Fibroblast of villous mesenchyme (primary cell): ENCODE results near the gene DENND1B. TPM values are rescaled to one million over a fixed set of nuclear protein-coding genes. Genes with fewer than 3 reads are reported as not detected.

Experiments
- DNase-seq: peaks from one replicate; pipeline ENCODE4 v3.0.0-alpha.2; 2010; ENCODE audit warnings: low read depth
- H3K4me3 ChIP-seq: 2 replicates; pipeline ENCODE4 v1.5.1; 2011; ENCODE audit warnings: low read depth, mild to moderate bottlenecking, low read length
- CTCF ChIP-seq: IDR thresholded peaks from 2 replicates; pipeline ENCODE4 v1.5.1; 2012; ENCODE audit warnings: low read depth, mild to moderate bottlenecking, low read length; ENCODE audit not compliant: insufficient read depth
- total RNA-seq: library from RNA; depleted of rRNA; stranded (reverse); fragments of >200 nt; gene quantifications from 2 replicates; pipeline ENCODE4 v1.2.3, GENCODE V29; 2012

The DENND1B gene
- total RNA-seq, 1 donor: 21.6 TPM

DNA sequence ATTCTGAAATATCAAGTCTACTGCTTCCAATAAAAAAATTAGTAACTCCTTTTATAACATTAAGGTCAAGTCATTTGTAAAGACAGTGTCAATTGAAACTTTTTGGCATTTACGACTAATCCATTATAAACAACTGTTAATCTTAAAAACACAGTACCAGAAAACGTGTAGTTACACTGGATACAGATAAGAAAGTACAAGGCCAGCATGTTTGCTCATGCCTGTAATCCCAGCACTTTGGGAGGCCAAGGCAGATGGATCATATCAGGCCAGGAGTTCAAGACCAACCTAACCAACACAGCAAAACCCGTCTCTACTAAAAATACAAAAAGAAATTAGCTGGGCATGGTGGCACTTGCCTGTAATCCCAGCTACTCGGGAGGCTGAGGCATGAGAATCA lies 29.4 kb downstream of the DENND1B start:
- no peak for DNase-seq
- no peak overlapping the region for H3K4me3 ChIP-seq
- no peak for TF ChIP-seq CTCF

- TF ChIP-seq CTCF: no peak
- no peak overlapping the region for H3K4me3 ChIP-seq
- no peak for DNase-seq
These were observed 30.3 kb downstream of the DENND1B start for GRCh38 chr1:197744979-197745378.

GRCh38 chr1:197743578-197743977 lies 31.7 kb downstream of the DENND1B start:
- no peak overlapping the region for H3K4me3 ChIP-seq
- DNase-seq: no peak
- no peak for TF ChIP-seq CTCF

GRCh38 chr1:197740992-197741391 lies 34.3 kb downstream of the DENND1B start:
- no peak for TF ChIP-seq CTCF
- no peak overlapping the region for H3K4me3 ChIP-seq
- DNase-seq: no peak

DNA sequence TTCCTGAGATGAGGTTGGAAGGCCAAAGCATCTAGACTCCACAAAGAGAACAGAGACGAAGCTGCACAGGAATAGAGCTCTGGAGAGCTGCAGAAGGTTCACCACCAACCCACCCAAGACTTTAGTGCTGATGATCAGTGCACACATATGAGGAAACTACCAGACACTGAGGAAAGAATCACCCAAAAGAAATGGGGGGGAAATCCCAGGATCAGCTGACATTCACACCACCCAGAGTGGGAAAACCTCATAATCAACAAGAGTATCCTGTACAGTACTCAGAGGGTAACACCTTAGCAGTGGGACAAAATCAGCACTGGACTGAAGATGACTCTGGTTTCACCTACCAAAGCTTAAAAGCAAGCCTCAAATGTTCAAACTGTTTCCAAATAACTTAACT lies 36.4 kb downstream of the DENND1B start:
- TF ChIP-seq CTCF: no peak
- no peak for DNase-seq

DNA sequence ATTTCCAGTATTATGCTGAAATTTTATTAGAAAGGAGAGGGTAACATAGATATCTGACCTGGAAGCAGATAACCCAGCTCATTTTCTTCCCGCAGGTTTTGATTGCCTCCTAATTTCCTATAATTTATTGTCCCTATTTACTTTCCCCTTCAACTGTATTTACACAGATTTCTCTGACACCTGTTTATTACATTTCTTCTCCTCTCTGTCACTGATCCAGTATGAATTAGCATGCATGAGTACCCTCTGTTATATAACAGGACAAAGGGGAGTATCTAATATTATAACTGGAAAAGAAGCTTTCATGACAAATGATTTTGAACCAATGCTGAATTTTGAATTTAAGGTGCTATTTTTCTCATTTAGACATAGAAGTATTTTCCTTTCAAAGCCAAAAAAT lies 37.4 kb downstream of the DENND1B start:
- no peak overlapping the region for H3K4me3 ChIP-seq
- no peak for TF ChIP-seq CTCF
- DNase-seq: no peak

More for the DNA sequence above, 36.4 kb downstream of the DENND1B start:
- H3K4me3 ChIP-seq: no peak overlapping the region

- H3K4me3 ChIP-seq: no peak overlapping the region
- TF ChIP-seq CTCF: no peak
- peak; percentile 55 for DNase-seq
These were observed 38.6 kb downstream of the DENND1B start for GRCh38 chr1:197736685-197737084.
